DMS114 treated with DMSO at 0.1 percent for 48 hours (cell line): ENCODE results near the gene PRUNE2.
"Not testable (repeated sequence)": the region's sequence is repeated elsewhere in the genome, so short reads cannot be mapped to it uniquely, and the experiment has no call there.

Experiments used
- DNase-seq: peaks from one replicate; lab custom pipeline; 2025; ENCODE audit not compliant: unreplicated experiment; lab: John Stamatoyannopoulos, UW

PRUNE2 gene, protein sequence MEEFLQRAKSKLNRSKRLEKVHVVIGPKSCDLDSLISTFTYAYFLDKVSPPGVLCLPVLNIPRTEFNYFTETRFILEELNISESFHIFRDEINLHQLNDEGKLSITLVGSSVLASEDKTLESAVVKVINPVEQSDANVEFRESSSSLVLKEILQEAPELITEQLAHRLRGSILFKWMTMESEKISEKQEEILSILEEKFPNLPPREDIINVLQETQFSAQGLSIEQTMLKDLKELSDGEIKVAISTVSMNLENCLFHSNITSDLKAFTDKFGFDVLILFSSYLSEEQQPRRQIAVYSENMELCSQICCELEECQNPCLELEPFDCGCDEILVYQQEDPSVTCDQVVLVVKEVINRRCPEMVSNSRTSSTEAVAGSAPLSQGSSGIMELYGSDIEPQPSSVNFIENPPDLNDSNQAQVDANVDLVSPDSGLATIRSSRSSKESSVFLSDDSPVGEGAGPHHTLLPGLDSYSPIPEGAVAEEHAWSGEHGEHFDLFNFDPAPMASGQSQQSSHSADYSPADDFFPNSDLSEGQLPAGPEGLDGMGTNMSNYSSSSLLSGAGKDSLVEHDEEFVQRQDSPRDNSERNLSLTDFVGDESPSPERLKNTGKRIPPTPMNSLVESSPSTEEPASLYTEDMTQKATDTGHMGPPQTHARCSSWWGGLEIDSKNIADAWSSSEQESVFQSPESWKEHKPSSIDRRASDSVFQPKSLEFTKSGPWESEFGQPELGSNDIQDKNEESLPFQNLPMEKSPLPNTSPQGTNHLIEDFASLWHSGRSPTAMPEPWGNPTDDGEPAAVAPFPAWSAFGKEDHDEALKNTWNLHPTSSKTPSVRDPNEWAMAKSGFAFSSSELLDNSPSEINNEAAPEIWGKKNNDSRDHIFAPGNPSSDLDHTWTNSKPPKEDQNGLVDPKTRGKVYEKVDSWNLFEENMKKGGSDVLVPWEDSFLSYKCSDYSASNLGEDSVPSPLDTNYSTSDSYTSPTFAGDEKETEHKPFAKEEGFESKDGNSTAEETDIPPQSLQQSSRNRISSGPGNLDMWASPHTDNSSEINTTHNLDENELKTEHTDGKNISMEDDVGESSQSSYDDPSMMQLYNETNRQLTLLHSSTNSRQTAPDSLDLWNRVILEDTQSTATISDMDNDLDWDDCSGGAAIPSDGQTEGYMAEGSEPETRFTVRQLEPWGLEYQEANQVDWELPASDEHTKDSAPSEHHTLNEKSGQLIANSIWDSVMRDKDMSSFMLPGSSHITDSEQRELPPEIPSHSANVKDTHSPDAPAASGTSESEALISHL (N-terminal part only)

DNA sequence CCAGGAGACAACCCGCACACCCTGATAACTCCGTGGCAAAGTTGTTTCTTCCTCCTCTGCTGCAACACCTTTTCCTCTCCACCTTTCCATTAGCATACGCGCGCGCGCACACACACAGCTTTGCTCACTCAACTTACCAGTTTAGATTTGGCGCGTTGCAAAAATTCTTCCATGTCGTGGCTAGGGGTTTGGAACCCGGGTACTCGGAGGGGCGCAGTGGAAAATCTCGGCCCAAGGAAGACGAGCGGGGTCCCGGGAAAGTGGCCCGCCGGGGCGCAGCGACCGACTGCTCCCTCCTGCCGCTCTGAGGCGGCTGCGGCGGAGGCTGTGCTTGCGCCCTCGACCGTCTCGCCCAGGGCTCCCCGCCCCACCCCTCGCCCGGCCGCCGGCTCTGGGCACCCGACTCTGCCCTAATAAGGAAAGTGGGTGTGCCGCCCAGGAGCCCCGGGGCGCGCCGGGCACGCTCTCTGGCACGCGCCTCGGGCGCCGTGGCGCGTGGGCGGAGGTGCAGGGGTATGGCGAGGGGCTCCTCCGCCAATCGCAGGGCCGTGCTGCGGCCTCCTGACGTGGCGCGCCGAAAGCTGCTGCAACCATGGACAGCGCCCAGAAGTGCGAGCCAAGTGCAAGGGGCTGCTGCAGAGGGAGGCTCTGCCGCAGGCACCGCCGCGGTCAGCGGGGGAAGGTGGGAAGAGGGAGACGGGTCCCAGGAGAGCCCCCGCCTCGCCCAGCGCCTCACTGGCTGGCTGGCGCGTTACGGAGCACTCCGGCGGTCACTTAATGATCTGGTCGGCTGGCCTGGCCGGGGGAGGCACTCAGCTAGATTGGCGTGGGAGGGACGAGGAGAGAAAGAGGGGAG is at the start of gene PRUNE2:
TSS of gene PRUNE2 (minus strand) at position 324 of the 856 bp plus-strand sequence. CDS start at position 173, 151 bp downstream.
- no peak for DNase-seq

DNA sequence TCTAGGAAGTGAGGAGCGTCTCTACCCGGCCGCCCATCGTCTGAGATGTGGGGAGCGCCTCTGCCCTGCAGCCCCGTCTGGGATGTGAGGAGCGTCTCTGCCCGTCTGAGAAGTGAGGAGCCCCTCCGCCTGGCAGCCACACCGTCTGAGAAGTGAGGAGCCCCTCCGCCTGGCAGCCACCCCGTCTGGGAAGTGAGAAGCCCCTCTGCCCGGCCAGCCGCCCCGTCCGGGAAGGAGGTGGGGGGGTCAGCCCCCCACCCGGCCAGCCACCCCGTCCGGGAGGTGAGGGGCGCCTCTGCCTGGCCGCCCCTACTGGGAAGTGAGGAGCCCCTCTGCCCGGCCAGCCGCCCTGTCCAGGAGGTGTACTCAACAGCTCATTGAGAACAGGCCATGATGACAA is 49.5 kb upstream of the PRUNE2 start:
- DNase-seq, result not testable (repeated sequence)

DNA sequence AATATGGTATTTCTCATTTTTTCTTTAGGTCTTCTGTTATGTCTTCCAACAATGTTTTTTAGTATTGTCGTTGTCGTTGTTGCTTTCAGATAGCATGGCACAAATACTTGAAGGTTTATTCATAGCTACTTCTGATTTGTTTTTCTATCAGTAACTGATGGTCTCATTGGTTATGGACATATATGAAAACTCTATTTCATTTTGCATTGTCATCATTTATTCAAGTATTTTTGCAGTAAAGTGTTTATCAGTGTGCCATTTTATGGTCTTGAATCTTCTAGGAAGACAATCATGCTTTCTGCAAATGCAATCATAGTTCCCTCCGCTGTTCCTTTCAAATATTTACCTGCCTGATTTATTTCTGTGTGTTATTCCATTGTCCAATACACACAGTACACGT is 44.0 kb upstream of the PRUNE2 start:
- no peak for DNase-seq

DNA sequence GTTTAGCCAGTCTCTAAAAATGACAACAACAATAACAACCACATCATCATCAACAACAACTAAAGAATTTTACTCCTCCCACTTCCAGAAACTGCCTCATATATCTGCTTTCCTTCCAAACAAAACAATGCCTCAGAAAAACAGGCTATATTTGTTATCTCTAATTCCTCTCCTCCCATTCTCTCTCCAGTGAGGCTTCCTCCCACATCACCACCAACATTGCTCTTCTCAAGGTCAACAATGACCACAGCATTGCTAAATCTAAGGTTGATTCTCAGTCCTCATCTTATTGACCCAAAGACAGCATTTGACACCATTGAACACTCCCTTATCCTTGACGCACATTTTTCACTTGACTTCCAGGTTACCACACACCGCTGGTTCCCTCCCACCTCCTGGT is 38.1 kb upstream of the PRUNE2 start:
- no peak for DNase-seq

DNA sequence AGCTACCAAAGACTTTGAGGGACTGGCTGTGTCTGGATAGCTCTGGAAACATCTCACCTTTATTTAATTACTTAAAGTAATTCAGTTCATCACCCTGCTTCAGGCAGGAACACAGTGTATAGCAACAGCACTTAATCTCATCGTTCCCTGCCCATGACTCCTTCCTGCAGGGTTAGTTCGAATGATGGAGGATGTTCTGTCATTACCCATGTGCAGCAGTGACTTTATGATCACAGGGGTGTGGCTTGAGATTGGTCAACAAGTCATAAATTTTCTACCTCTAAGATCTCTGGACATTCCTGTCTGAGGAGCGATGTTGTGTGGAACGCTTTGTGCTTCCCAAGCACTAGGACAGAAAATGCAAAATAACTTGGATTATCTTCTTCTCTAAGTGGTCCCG is 37.1 kb upstream of the PRUNE2 start:
- DNase-seq, result no peak

DNA sequence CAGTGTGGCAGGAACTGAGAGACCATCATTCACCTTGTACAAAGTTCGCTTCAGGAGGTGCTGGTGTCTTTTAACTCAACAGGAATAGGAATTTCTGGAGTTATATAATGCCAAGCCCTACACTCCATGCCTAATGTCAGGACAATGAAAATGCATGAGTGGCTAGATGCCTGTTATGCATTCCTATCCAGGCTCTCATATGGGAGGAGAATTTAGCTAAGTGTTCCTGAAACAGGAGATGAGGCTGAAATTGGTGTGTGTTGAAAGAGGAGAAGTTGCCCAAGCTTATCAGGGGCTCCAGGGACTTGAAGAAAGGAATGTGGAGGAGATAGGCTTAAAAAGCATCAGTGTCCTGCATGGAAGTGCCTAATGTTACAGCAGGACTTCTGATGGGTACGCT is 26.8 kb upstream of the PRUNE2 start:
- no peak for DNase-seq

DNA sequence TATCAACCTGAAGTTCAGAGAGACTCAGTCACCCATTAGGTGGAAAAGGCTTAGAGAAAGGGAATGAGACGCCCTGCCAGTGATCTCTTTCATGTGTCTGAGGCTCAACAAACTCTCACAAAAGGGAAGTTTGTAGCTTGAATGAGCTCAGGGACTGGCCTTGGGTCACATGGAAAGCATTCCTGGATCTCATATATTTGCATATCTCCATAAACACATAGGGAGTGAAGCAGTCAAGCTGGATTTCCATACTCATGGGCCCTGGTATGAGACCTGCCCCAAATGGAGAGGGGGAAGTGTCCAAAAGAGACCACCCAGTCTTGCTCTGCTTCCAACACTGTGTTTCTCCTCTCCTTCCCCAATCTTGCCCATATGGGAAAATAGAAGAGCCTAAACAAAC is 26.4 kb upstream of the PRUNE2 start:
- DNase-seq, result no peak

DNA sequence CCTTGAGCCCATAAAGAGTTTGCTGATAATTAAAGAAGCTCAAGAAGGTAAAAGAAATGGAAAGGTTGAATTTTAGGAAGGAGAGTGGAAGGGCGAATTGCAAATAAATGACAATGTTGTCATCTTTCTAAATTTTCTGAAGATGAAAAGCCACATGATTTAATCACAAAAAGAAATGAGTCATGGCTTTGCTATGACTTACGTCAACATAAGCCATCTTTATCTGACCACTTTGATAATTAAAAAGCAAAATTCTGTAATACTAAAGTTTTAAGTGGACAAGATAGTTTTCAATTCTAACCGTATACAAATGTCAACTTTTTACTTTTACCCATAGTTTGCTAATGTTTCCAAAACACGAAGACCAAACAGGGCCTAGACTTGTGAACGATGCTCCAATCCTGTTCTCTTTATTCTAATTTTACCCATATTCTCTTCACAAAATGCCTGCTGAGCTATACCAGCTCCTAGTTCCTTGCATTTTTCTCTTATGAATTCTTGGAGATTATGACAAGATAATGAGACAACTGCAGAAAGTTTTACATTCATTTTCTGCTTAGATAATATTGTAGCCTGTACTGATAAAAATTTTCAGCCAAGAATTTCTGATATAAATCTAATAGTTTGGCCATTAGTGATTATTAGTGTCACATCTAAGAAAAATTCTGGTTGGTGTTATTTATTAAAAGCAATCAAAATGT is 21.8 kb upstream of the PRUNE2 start:
- DNase-seq, result no peak

DNA sequence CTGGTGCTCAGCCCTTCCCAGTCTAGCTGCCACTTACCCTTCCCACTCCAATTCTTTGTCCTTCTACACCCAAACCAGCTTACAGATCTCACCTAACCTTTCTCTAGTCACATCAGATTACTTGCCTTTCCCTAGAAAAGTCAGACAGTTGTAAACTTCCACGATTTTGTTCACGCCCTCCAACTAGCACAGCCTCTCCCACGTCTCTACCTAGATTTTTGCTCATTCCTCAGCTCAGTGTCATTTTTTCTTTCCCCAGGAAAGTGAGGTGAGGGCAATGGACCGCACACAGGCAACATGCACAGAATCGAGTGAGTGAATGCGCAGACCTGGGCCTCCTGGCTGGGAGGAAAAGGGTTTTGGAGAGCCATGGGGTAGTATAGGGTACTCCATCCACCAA is 20.9 kb upstream of the PRUNE2 start:
- DNase-seq, result no peak

DNA sequence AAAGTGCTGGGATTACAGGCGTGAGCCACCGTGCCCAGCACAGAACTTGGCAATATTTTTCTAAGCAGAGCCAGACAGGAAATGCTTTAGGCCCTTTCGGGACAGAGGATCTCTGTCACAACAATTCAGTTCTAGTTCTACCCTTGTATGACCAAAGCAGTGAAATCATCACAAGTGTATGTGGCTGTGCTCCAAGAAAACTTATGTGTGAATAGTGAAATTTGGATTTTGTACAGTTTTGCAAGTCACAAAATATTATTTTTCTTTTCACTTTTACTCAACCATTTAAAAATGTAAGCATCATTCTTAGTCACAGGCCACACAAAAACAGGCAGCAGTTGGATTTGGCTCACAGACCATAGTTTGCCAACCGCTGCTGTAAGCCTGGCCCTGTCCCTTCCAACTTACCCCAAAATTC is 20.4 kb upstream of the PRUNE2 start:
- DNase-seq, result no peak

DNA sequence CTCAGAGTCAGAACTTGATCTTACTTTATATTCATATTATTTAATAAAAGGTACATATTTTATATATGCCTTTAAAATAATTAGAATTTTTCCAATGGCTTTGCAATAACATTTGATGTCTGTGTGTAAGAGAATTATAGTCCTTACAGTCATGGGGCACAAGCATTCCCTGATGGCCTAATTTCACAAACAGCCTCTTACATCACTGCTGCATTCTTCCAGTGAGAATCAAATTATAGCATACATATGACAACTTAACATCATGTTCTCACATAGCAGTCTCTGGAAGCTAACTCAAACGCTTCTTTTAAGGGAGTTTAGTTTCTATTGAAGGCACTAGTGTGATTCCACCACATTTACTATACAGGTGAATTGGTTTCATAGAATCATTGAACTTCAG is 15.3 kb upstream of the PRUNE2 start:
- no peak for DNase-seq

DNA sequence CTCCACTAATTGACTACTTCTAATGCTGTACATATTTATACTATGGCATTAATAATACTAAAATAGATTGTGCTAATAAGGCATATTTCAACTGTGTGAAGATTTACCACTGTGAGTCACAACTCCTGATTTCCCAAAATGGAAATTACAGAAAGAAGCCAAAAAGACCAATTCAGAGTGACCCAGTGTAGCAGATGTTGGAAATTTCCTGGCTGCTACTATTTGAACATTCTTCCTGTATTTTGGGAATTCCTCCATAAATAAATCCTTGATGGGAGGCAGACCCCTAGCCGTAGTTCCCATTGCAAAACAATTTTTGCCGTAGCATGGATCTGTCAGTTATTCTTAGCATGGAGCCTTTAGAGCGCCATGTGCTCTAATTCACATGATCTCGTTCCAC is 11.4 kb upstream of the PRUNE2 start:
- DNase-seq, result no peak

DNA sequence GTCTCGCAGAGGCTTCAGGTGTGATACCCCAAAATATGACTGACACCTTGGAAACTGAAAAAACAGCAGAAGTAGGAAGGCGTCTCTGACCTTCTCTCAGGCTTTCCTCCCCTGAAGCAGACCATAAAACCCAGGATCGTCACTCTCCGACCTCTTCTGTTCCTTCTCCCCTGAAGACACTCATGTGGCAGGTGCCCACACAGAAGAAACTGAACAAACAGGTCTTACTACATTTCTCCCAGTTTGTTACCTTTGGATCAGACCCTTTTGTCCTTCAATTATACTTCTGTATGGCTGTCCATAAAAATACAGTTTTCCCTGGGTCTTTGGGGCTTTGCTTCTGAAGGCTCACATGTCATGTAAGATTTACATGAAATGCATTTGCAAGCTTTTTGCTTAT is 10.3 kb upstream of the PRUNE2 start:
- DNase-seq, result no peak

DNA sequence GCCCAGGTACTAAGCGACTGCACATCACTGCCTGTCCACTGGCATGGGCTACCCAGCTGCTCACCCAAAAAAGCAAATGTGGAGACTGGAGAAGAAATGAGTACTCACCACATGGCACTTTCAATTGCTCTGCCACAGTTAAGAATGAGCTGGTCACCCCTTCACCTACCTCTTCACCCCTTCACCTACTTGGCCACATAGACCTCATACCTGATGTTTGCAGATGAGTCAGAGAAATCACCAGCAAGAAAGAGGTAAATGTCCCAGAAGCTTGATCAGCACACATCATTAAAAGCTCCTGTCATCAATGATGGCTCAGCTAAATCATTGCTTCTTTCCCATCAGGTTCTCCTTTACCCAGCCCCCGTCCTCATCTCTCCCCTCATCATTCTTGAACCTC is 7.6 kb upstream of the PRUNE2 start:
- no peak for DNase-seq

DNA sequence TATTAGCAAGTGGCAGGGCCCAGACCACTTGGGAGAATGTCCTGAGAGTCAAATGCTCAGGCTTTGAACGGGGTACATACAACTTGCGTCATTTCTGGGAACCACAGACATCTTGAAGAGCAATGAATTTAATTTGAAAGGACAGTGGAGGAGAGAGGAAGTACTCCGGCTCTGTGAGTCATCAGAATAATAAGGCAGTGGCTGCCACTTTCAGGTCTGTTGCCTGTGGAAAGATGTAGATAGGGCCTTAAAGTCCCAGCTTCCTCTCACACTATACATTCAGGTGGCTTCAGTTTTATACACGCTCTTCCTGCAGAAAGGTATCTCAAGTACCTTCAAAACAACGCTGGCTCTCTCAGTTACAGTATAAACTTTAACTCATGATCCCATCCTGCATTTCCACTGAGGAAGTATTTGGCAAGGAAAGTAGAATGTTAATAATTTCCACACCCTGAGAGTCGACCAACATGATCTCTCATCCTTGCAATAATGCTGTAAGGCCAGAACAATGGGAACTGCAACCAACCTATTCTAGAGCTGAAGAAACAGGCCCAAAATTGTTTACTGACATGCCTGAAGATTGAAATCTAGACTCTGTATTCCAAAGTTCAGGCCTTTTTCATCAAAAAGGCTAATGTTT is 6.8 kb upstream of the PRUNE2 start:
- DNase-seq, result no peak

DNA sequence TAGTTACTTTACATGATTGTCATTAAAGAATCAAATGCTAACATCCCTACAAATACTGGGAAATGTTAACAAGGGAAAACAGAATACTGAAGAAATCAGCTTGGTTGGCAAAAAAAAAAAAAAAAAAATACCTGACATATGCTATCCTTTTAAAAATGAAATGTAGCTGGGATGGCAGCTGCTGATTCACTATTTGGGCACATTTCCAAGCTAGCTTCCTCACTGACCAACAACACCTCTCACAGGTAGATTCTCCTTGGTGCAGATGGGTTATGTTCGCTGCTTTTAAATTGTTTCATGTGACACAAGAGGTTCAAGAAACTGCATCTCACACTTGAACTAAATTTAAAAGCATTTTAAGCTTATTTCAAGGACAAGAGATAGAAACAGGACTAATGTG is 6.1 kb upstream of the PRUNE2 start:
- DNase-seq, result no peak

DNA sequence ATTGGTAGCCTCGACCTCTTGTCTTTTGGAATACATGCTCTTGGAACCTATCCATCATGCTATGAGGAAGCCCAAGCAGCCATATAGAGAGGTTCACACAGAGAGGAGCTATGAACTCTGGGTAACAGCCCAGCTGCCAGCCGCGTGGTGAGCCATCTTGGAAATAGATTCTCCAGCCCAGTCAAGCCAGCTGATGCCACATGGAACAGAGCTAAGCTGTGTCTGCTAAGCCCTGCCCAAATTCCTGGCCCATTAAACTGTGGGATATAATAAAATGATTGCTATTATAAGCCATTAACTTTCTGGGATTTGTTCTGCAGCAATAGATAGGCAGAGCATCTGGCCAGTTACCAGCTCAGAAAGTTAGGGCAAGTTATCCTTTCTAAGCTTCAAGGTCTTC is 4.9 kb upstream of the PRUNE2 start:
- no peak for DNase-seq

DNA sequence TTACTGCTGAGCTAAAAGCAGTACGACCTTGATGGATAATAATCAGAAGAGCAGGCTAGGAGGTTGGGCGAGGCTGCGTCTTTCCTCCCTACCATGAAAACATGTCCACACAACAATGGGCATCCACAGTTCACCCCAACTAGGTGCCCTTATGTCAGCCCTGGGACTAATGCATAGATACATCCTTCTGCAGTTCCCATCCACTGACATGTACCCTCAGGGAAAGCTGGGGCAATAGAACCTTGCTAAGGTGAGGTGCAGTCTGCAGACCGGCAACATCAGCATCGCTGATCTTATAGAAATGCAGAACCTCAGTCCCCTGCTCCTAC is 697 bp upstream of the PRUNE2 start:
- DNase-seq, result no peak

DNA sequence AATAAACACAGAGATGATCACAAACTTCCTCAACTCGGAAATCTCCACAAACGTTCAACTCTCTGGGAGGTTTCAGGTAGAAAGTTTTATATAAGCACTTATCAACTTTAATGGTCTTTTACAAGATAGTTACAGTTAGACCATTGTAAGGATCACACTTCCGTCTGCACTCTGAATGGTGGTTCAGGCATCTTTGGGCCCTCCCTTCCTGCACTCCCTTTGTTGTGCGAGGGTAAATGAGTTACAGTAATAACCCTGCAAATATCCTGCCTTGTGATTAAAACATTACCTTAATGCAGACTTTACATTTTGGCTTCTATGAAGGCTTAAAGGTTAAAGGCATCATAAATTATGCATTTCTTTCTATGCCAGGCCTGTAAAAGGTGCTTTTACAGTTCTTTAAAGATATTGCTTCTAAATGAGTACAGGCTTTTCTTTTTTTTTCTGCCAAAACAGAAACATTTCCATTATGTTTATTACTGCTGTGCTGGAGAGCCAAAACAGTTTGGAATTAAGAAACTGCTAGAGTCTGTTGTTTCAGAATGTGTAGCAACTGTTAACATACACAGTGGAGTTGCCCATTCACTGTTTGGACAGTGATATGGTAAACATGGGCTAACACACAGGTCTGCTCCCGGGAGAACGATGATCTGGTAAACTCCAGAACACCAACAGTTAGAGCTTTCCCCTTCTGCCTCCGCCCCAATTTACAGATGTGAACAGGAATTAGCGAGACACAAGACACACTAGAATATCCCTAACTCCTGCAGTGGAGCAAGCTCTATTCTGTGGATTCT is 1.1 kb downstream of the PRUNE2 start:
- no peak for DNase-seq
